Keratinocyte (primary cell): ENCODE results near the gene CCDC3. TPM values are rescaled to one million over a fixed set of nuclear protein-coding genes. Genes with fewer than 3 reads are reported as not detected.

ENCODE experiments used
- DNase-seq: peaks from one replicate; pipeline ENCODE4 v3.0.0-alpha.2; 2011; ENCODE audit warnings: low read depth, missing footprints, low spot score
- FAIRE-seq: peaks from 2 replicates; lab custom pipeline; 2011; peaks lifted over from hg19 to GRCh38; lab: Jason Lieb, UNC
- H2AFZ ChIP-seq: 2 replicates; pipeline ENCODE4 v1.6.0; 2012; ENCODE audit warnings: low read length, control low read depth, inconsistent platforms; ENCODE audit not compliant: control insufficient read depth
- H3K27ac ChIP-seq: 2 replicates; pipeline ENCODE4 v1.5.1; 2011; ENCODE audit warnings: low read length; ENCODE audit not compliant: control insufficient read depth, insufficient read depth
- H3K27me3 ChIP-seq: 3 replicates; pipeline ENCODE4 v1.6.0; 2011; ENCODE audit warnings: low read length; ENCODE audit not compliant: control insufficient read depth, insufficient read depth; ENCODE audit errors: extremely low read depth
- H3K36me3 ChIP-seq, 2 experiments: 2 replicates in 1 of 2; 3 replicates in 1 of 2; pipeline ENCODE4 v1.5.1; 2011; ENCODE audit warnings: low read length in 2 of 2, mild to moderate bottlenecking in 1 of 2; ENCODE audit not compliant: control insufficient read depth in 2 of 2, insufficient read depth in 2 of 2; ENCODE audit errors: extremely low read depth in 1 of 2
- H3K4me1 ChIP-seq: 3 replicates; pipeline ENCODE4 v1.5.1; 2011; ENCODE audit warnings: low read length; ENCODE audit not compliant: control insufficient read depth, insufficient read depth; ENCODE audit errors: extremely low read depth
- H3K4me2 ChIP-seq: 3 replicates; pipeline ENCODE4 v1.6.0; 2011; ENCODE audit warnings: low read depth, low read length; ENCODE audit not compliant: control insufficient read depth, insufficient read depth; ENCODE audit errors: extremely low read depth
- H3K4me3 ChIP-seq, 3 experiments: fragments of 200-600 bp in 1 of 3; sonication (generic) in 1 of 3; 2 replicates in 2 of 3; 3 replicates in 1 of 3; pipeline ENCODE4 v1.5.1; 2011 to 2016; ENCODE audit warnings: low read length in 3 of 3, mild to moderate bottlenecking in 3 of 3, control low read depth in 2 of 3, inconsistent platforms in 1 of 3, low read depth in 1 of 3, mixed read lengths in 1 of 3, mixed run types in 1 of 3, moderate library complexity in 1 of 3; ENCODE audit not compliant: control insufficient read depth in 2 of 3, insufficient read depth in 2 of 3; ENCODE audit errors: extremely low read depth in 1 of 3
- H3K79me2 ChIP-seq: 2 replicates; pipeline ENCODE4 v1.6.0; 2012; ENCODE audit warnings: low read length; ENCODE audit not compliant: control insufficient read depth, insufficient read depth
- H3K9ac ChIP-seq: 3 replicates; pipeline ENCODE4 v1.6.0; 2011; ENCODE audit warnings: low read length; ENCODE audit not compliant: control insufficient read depth, insufficient read depth; ENCODE audit errors: extremely low read depth
- H3K9me1 ChIP-seq: 3 replicates; pipeline ENCODE4 v1.6.0; 2011; ENCODE audit warnings: low read length; ENCODE audit not compliant: control insufficient read depth, insufficient read depth; ENCODE audit errors: extremely low read depth
- H3K9me3 ChIP-seq: 2 replicates; pipeline ENCODE4 v1.5.1; 2012; ENCODE audit warnings: low read depth, low read length; ENCODE audit not compliant: control insufficient read depth
- H4K20me1 ChIP-seq: 3 replicates; pipeline ENCODE4 v1.6.0; 2011; ENCODE audit warnings: low read length; ENCODE audit not compliant: control insufficient read depth, insufficient read depth; ENCODE audit errors: extremely low read depth
- CTCF ChIP-seq, 3 experiments: IDR thresholded peaks in 1 of 3; conservative IDR thresholded peaks in 1 of 3; optimal IDR thresholded peaks in 1 of 3; 2 replicates in 2 of 3; 3 replicates in 1 of 3; pipeline versions ENCODE3 to v1.5.1; 2011; ENCODE audit warnings: low read length in 3 of 3, mild to moderate bottlenecking in 3 of 3, moderate library complexity in 2 of 3, control low read depth in 1 of 3, inconsistent platforms in 1 of 3; ENCODE audit not compliant: insufficient read depth in 2 of 3; ENCODE audit errors: extremely low read depth in 1 of 3
- EZH2 ChIP-seq: IDR thresholded peaks from one replicate; pipeline ENCODE4 v1.6.1; 2012; ENCODE audit warnings: inconsistent platforms, mild to moderate bottlenecking, low read length, moderate library complexity
- dilution Hi-C: fragments of 300-500 bp; cut with MboI; formaldehyde crosslinking; loops from one replicate; pipeline ENCODE4 v1.7.0; 2020; ENCODE audit warnings: low sequenced_read_pairs; ENCODE audit not compliant: extremely low pct_ligation_motif_present
- polyA plus RNA-seq, 5 experiments: library from polyadenylated mRNA; depleted of rRNA in 3 of 5; stranded (reverse) in 3 of 5; stranded (forward) in 1 of 5; unstranded in 1 of 5; fragments of >200 nt; gene quantifications; 1 replicate in 1 of 5; 2 replicates in 3 of 5; 3 replicates in 1 of 5; pipeline versions ENCODE4 v1.2.1 to v1.2.3, GENCODE V29; 2011 to 2012; ENCODE audit warnings: missing spikeins in 2 of 5, low read depth in 1 of 5, low replicate concordance in 1 of 5

The CCDC3 gene
- polyA plus RNA-seq, 1 donor (not counting 4 experiments of a cell fraction or from before 2014, with no cell fraction given): 0.39 TPM

GRCh38 chr10:12924911-12925310, 76.6 kb downstream of the CCDC3 start:
- Histone ChIP-seq H3K27me3 (no peaks in the 10 kb centered on the region), H3K9me3 (peaks cover 2% of the 10 kb centered on the region), H2AFZ (no peak overlapping the region), H3K9ac (no peak overlapping the region), H4K20me1 (no peaks in the 10 kb centered on the region), H3K4me3 (no peak overlapping the region), H3K36me3 (no peaks in the 10 kb centered on the region), H3K9me1 (no peaks in the 10 kb centered on the region), H3K79me2 (no peaks in the 10 kb centered on the region), H3K27ac (no peak overlapping the region), H3K4me2 (no peak overlapping the region), H3K4me1 (peaks cover 13% of the 10 kb centered on the region)
- TF ChIP-seq EZH2: no peak
- dilution Hi-C loops: no loop called here
- DNase-seq (no peak), FAIRE-seq (no peak)

GRCh38 chr10:12922117-12922900, 79.2 kb downstream of the CCDC3 start:
- H3K9me1 ChIP-seq: no peaks in the 10 kb centered on the region

More at GRCh38 chr10:12922117-12922900, 79.2 kb downstream of the CCDC3 start:
- dilution Hi-C loops: no loop called here
- Histone ChIP-seq H3K4me1 (no peaks in the 10 kb centered on the region), H3K36me3 (no peaks in the 10 kb centered on the region), H3K79me2 (no peaks in the 10 kb centered on the region), H3K9me3 (peaks cover 2% of the 10 kb centered on the region), H3K27ac (no peak overlapping the region), H3K4me2 (no peak overlapping the region), H4K20me1 (no peaks in the 10 kb centered on the region), H2AFZ (no peak overlapping the region), H3K4me3 (no peak overlapping the region), H3K9ac (no peak overlapping the region), H3K27me3 (no peaks in the 10 kb centered on the region)
- TF ChIP-seq EZH2 (no peak), CTCF (optimal IDR thresholded peaks at IDR 0.05 in 1 of 3, IDR thresholded peaks at IDR 0.05 in 1 of 3, conservative IDR thresholded peaks at IDR 0.05 in 1 of 3; ENCODE audit: extremely low read depth in 1 of 3, insufficient read depth in 2 of 3, low read length in 3 of 3) (no peak)
- FAIRE-seq: no peak
- no peak for DNase-seq
